Sigmoid colon (tissue), 4 donors: ENCODE data around the gene CCDC185.

Experiments used
- EP300 ChIP-seq, 4 donors: sonication (generic); formaldehyde crosslinking; IDR thresholded peaks; one replicate each; pipeline ENCODE4 v1.6.1; 2017; ENCODE audit warnings: antibody characterized with exemption in 4 of 4
- POLR2A ChIP-seq, 2 donors: fragments of 450-650 bp; IDR thresholded peaks; one replicate each; pipeline ENCODE4 v1.6.1; 2016; ENCODE audit warnings: antibody characterized with exemption in 2 of 2, mild to moderate bottlenecking in 2 of 2, moderate library complexity in 2 of 2

GRCh38 chr1:223345720-223346119, 47.5 kb upstream of the CCDC185 start:
- TF ChIP-seq EP300 (IDR thresholded peaks at IDR 0.05), result no peak
- no peak for TF ChIP-seq POLR2A (IDR thresholded peaks at IDR 0.05)
